K562 treated with DMSO at 1 percent for 12 hours (cell line): Measurements from ENCODE around the gene ACACA. TPM values are rescaled to one million over a fixed set of nuclear protein-coding genes. Genes with fewer than 3 reads are reported as not detected.

ENCODE experiments used
- total RNA-seq: library from RNA; unstranded; fragments of 300-600 nt; gene quantifications from 2 replicates; pipeline ENCODE4 v1.2.3, GENCODE V29; 2022; ENCODE audit not compliant: insufficient read depth

Gene ACACA
- total RNA-seq: 10.9 and 33.2 TPM in 2 replicates

GRCh38 chr17:37406635-37407461 is at the start of gene ACACA, which contains the start of gene TADA2A:
TSS of gene ACACA (minus strand) at chr17:37406836. CDS start at chr17:37406299, 537 bp downstream.
TSS of gene TADA2A (plus strand) at chr17:37406886. CDS start at chr17:37411366, 4,480 bp downstream.

DNA sequence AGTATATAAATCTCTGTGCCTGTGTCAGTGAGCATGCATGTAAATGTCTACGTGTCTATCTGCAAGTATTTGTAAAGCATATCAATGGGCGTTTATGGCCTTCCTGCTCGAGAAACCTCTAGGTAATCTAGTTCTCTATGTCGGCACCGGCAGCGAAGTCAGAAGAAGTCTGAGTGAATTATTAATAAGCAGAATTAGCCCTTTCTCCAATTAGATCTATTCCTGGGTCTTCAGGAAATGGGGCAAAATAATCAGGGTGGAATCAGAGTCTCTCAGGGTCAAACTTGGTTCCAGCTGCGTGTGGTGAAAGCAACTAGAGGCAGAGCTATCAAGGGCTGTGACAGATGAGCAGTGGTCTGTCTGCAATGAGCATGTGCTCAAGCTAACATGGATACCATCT is 30.9 kb downstream of the ACACA start, which contains the start of gene C17orf78:
C17orf78 (plus strand) TSS at position 280 of the 400 bp plus-strand sequence; CDS start at position 388, 108 bp downstream.

Other genes starting within 250 kb of the ACACA start
- gene C17orf78, start 30.9 kb downstream of the ACACA start, total RNA-seq: not detected in 2 replicates
- 6.7 and 15.1 TPM in 2 replicates for gene TADA2A, start 50 bp upstream of the ACACA start, total RNA-seq
- gene DUSP14, start 83.1 kb upstream of the ACACA start, total RNA-seq: 30.3 and 36.6 TPM in 2 replicates
- 6.8 and 30.6 TPM in 2 replicates for gene SYNRG, start 202.6 kb upstream of the ACACA start, total RNA-seq
- gene DDX52, start 236.6 kb upstream of the ACACA start, total RNA-seq: 7.4 and 14.2 TPM in 2 replicates